ENCODE results near the gene GTF2F1.

GRCh38 chr19:6413291-6413690, 20.3 kb upstream of the GTF2F1 start:
- TF ChIP-seq, protein P1, sequence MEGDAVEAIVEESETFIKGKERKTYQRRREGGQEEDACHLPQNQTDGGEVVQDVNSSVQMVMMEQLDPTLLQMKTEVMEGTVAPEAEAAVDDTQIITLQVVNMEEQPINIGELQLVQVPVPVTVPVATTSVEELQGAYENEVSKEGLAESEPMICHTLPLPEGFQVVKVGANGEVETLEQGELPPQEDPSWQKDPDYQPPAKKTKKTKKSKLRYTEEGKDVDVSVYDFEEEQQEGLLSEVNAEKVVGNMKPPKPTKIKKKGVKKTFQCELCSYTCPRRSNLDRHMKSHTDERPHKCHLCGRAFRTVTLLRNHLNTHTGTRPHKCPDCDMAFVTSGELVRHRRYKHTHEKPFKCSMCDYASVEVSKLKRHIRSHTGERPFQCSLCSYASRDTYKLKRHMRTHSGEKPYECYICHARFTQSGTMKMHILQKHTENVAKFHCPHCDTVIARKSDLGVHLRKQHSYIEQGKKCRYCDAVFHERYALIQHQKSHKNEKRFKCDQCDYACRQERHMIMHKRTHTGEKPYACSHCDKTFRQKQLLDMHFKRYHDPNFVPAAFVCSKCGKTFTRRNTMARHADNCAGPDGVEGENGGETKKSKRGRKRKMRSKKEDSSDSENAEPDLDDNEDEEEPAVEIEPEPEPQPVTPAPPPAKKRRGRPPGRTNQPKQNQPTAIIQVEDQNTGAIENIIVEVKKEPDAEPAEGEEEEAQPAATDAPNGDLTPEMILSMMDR (IDR thresholded peaks at IDR 0.05) = no peak
- TF ChIP-seq POLR2A (IDR thresholded peaks at IDR 0.05) (no peak), POLR2AphosphoS5 (IDR thresholded peaks at IDR 0.05) (no peak)

All from suprapubic skin (tissue), 4 donors.